ENCODE data around the gene CC2D2A. TPM values are rescaled to one million over a fixed set of nuclear protein-coding genes. Genes with fewer than 3 reads are reported as not detected.

CC2D2A gene
- total RNA-seq, 1 experiment from 2014 or later = 29.7 TPM

DNA sequence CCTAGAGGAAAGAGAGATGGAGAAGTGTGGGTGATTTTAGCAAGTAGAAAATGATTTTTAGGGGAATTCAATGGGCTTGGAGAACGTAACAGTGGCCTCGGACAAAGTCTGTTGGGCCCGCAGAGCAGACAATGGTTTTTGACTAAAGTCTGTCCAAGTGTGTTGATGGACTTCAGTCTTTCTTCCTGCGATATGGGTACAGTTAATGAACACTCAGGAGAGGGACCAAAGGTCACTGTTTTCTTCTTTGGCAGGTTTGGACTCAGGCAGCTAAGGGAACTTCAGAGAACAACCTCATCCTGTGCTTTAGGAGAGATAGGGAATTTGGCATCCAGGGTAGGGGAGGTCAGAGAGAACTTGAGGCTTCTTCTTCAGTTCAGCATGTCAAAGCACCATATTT lies 38.0 kb downstream of the CC2D2A start:
- Histone ChIP-seq H3K27me3 (replicated peaks; ENCODE audit: insufficient read depth, low read depth, low read length, poor library complexity) (no peaks in the 10 kb centered on the region), H3K27ac (ENCODE audit: low read depth, low read length, poor library complexity, severe bottlenecking) (no peak overlapping the region), H3K36me3 (ENCODE audit: insufficient read depth, low read length, poor library complexity, severe bottlenecking) (peaks cover 12% of the 10 kb centered on the region), H3K4me3 (ENCODE audit: low read depth, low read length, poor library complexity, severe bottlenecking) (no peak overlapping the region), H3K4me1 (ENCODE audit: insufficient read depth, low read length, poor library complexity, severe bottlenecking) (no peaks in the 10 kb centered on the region), H3K9me3 (ENCODE audit: low read depth, low read length, poor library complexity, severe bottlenecking) (no peaks in the 10 kb centered on the region)
- intact Hi-C loops (cut with micrococcal nuclease; ENCODE audit: unreplicated experiment) = no loop called here
- no TSS peak for BruUV-seq (replicated peaks)
- POLR2A ChIA-PET (ENCODE audit: low non-redundant PET) = no interaction called here
- no peak for DNase-seq (ENCODE audit: low spot score)
- no peak for TF ChIP-seq EZH2 (IDR thresholded peaks at IDR 0.05; ENCODE audit: borderline replicate concordance, low read depth, low read length, poor library complexity, severe bottlenecking)
- TF ChIP-seq, protein P1, sequence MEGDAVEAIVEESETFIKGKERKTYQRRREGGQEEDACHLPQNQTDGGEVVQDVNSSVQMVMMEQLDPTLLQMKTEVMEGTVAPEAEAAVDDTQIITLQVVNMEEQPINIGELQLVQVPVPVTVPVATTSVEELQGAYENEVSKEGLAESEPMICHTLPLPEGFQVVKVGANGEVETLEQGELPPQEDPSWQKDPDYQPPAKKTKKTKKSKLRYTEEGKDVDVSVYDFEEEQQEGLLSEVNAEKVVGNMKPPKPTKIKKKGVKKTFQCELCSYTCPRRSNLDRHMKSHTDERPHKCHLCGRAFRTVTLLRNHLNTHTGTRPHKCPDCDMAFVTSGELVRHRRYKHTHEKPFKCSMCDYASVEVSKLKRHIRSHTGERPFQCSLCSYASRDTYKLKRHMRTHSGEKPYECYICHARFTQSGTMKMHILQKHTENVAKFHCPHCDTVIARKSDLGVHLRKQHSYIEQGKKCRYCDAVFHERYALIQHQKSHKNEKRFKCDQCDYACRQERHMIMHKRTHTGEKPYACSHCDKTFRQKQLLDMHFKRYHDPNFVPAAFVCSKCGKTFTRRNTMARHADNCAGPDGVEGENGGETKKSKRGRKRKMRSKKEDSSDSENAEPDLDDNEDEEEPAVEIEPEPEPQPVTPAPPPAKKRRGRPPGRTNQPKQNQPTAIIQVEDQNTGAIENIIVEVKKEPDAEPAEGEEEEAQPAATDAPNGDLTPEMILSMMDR (conservative IDR thresholded peaks at IDR 0.05; ENCODE audit: low read depth, low read length) = no peak
- CTCF ChIA-PET = no interaction called here

- Histone ChIP-seq H3K36me3 (ENCODE audit: insufficient read depth, low read length, poor library complexity, severe bottlenecking) (no peaks in the 10 kb centered on the region), H3K4me3 (ENCODE audit: low read depth, low read length, poor library complexity, severe bottlenecking) (no peak overlapping the region), H3K27me3 (replicated peaks; ENCODE audit: insufficient read depth, low read depth, low read length, poor library complexity) (no peaks in the 10 kb centered on the region), H3K27ac (ENCODE audit: low read depth, low read length, poor library complexity, severe bottlenecking) (no peak overlapping the region), H3K9me3 (ENCODE audit: low read depth, low read length, poor library complexity, severe bottlenecking) (no peaks in the 10 kb centered on the region), H3K4me1 (ENCODE audit: insufficient read depth, low read length, poor library complexity, severe bottlenecking) (no peaks in the 10 kb centered on the region)
- intact Hi-C loops (cut with micrococcal nuclease; ENCODE audit: unreplicated experiment) = no loop called here
- no TSS peak for BruUV-seq (replicated peaks)
- CTCF ChIA-PET = no interaction called here
- TF ChIP-seq, protein P1 (conservative IDR thresholded peaks at IDR 0.05; ENCODE audit: low read depth, low read length) = no peak
- TF ChIP-seq EZH2 (IDR thresholded peaks at IDR 0.05; ENCODE audit: borderline replicate concordance, low read depth, low read length, poor library complexity, severe bottlenecking) = no peak
- DNase-seq (ENCODE audit: low spot score) = no peak
- POLR2A ChIA-PET (ENCODE audit: low non-redundant PET) = no interaction called here
Observed at GRCh38 chr4:15510961-15511360, 41.3 kb downstream of the CC2D2A start.

DNA sequence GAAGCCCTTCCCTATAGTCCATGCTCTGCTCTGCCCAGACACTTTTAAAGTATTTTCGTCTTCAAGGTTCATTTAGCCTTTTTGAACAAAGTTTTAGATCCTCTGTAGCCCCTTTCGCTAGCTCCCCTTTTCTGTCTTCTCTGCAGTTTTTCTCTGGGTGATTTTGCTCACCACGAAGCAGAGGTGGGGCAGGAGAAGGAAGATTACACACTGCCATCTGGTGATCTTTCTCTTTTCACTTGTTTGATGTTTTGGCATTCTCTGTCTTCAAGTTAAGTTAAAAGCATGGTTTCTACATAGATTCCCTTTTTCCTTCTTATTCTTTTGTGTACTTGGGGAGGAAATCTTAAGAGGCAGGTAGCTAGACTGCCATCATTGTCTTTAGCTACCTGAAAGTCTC lies 43.9 kb downstream of the CC2D2A start:
- intact Hi-C loops (cut with micrococcal nuclease; ENCODE audit: unreplicated experiment) = no loop called here
- no peak for TF ChIP-seq EZH2 (IDR thresholded peaks at IDR 0.05; ENCODE audit: borderline replicate concordance, low read depth, low read length, poor library complexity, severe bottlenecking)
- TF ChIP-seq, protein P1 (conservative IDR thresholded peaks at IDR 0.05; ENCODE audit: low read depth, low read length) = no peak
- Histone ChIP-seq H3K36me3 (ENCODE audit: insufficient read depth, low read length, poor library complexity, severe bottlenecking) (peaks cover 5% of the 10 kb centered on the region), H3K4me3 (ENCODE audit: low read depth, low read length, poor library complexity, severe bottlenecking) (no peak overlapping the region), H3K9me3 (ENCODE audit: low read depth, low read length, poor library complexity, severe bottlenecking) (no peaks in the 10 kb centered on the region), H3K27me3 (replicated peaks; ENCODE audit: insufficient read depth, low read depth, low read length, poor library complexity) (no peaks in the 10 kb centered on the region), H3K4me1 (ENCODE audit: insufficient read depth, low read length, poor library complexity, severe bottlenecking) (no peaks in the 10 kb centered on the region), H3K27ac (ENCODE audit: low read depth, low read length, poor library complexity, severe bottlenecking) (no peak overlapping the region)
- no TSS peak for BruUV-seq (replicated peaks)
- no peak for DNase-seq (ENCODE audit: low spot score)
- POLR2A ChIA-PET (ENCODE audit: low non-redundant PET) = no interaction called here
- CTCF ChIA-PET = no interaction called here
